NK-92 (cell line): ENCODE measurements around the gene VPS33A.

ENCODE experiments used
- DNase-seq: peaks from one replicate; lab custom pipeline; 2025; ENCODE audit not compliant: unreplicated experiment; lab: John Stamatoyannopoulos, UW

VPS33A gene

GRCh38 chr12:122184517-122184916 lies 81.8 kb downstream of the VPS33A start:
- no peak for DNase-seq

- no peak for DNase-seq
These were observed 82.7 kb downstream of the VPS33A start for GRCh38 chr12:122183588-122183940.

- no peak for DNase-seq
These were observed 83.3 kb downstream of the VPS33A start, which contains the start of gene LRRC43 for GRCh38 chr12:122182887-122183587. Gene LRRC43, plus strand, starts transcription at chr12:122183123. Its CDS starts 22 bp downstream, at chr12:122183145.
